ENCODE measurements around the gene ADAT3. TPM values are rescaled to one million over a fixed set of nuclear protein-coding genes. Genes with fewer than 3 reads are reported as not detected.

ADAT3 gene
- polyA plus RNA-seq, 2 of the 4 experiments (the other 2 are of a cell fraction): 0.66 to 5.6 TPM

DNA sequence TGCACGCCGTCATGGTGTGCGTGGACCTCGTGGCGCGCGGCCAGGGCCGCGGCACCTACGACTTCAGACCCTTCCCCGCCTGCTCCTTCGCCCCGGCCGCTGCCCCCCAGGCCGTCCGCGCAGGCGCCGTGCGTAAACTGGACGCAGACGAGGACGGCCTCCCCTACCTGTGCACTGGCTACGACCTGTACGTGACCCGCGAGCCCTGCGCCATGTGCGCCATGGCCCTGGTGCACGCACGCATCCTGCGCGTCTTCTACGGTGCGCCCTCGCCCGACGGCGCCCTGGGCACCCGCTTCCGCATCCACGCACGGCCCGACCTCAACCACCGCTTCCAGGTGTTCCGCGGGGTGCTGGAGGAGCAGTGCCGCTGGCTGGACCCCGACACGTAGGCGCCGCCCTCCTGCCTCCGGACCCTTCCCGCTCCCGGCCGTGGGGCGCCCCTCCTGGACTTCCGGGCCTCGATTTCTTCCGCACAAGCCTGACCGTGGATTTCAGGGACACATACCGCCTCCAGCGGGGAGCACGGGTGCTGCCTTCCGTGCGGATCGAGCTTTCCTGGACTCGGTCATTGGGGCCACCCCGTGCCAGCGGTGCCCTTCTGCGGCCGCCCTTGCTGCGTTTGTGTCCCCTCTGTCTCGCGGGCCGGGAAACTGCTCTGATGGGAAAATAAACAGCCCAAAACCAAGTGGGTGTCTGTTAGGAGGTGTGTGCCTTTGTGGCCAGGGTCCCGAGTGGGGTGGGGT is 7.7 kb downstream of the ADAT3 start:
- Histone ChIP-seq H3K27ac (no peak overlapping the region), H3K9me3 (no peaks in the 10 kb centered on the region), H3K4me1 (no peaks in the 10 kb centered on the region), H3K4me2 (no peak overlapping the region), H3K4me3 (no peak overlapping the region)
- FAIRE-seq (no peak), ATAC-seq (no peak), DNase-seq (ENCODE audit: low read depth in 1 of 2, low spot score in 1 of 2) (no peak)
- WGBS (ENCODE audit: missing lambda C conversion rate): 95% methylated on average over 47 of the region's 77 CpGs
- no peak for TF ChIP-seq RNF2 (IDR thresholded peaks at IDR 0.05; ENCODE audit: borderline replicate concordance, low read depth)
- no peak for TF ChIP-seq FOSB (CRISPR knock-in tag; IDR thresholded peaks at IDR 0.05)
- TF ChIP-seq MYC (IDR thresholded peaks at IDR 0.05; ENCODE audit: borderline replicate concordance, low read length): no peak
- TF ChIP-seq, protein P1, sequence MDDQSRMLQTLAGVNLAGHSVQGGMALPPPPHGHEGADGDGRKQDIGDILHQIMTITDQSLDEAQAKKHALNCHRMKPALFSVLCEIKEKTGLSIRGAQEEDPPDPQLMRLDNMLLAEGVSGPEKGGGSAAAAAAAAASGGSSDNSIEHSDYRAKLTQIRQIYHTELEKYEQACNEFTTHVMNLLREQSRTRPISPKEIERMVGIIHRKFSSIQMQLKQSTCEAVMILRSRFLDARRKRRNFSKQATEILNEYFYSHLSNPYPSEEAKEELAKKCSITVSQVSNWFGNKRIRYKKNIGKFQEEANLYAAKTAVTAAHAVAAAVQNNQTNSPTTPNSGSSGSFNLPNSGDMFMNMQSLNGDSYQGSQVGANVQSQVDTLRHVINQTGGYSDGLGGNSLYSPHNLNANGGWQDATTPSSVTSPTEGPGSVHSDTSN (IDR thresholded peaks at IDR 0.05): no peak
- no peak for TF ChIP-seq JUN (IDR thresholded peaks at IDR 0.05)
- TF ChIP-seq, protein P2, sequence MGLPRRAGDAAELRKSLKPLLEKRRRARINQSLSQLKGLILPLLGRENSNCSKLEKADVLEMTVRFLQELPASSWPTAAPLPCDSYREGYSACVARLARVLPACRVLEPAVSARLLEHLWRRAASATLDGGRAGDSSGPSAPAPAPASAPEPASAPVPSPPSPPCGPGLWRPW (IDR thresholded peaks at IDR 0.05): no peak
- TF ChIP-seq PHF8 (IDR thresholded peaks at IDR 0.05; ENCODE audit: borderline replicate concordance, low read depth): no peak
- TF ChIP-seq ESRRA (IDR thresholded peaks at IDR 0.05; ENCODE audit: borderline replicate concordance, low read length): no peak
- no peak for TF ChIP-seq RAD21 (conservative IDR thresholded peaks at IDR 0.05 in 1 of 2, IDR thresholded peaks at IDR 0.05 in 1 of 2)
- TF ChIP-seq KDM1A (IDR thresholded peaks at IDR 0.05; ENCODE audit: low read depth): no peak
- no peak for TF ChIP-seq EHMT2 (IDR thresholded peaks at IDR 0.05; ENCODE audit: low read depth)
- TF ChIP-seq, protein P3, sequence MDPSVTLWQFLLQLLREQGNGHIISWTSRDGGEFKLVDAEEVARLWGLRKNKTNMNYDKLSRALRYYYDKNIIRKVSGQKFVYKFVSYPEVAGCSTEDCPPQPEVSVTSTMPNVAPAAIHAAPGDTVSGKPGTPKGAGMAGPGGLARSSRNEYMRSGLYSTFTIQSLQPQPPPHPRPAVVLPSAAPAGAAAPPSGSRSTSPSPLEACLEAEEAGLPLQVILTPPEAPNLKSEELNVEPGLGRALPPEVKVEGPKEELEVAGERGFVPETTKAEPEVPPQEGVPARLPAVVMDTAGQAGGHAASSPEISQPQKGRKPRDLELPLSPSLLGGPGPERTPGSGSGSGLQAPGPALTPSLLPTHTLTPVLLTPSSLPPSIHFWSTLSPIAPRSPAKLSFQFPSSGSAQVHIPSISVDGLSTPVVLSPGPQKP (IDR thresholded peaks at IDR 0.05; ENCODE audit: low read depth, low read length): no peak
- POLR2A ChIA-PET: no interaction called here
- CTCF ChIA-PET: interaction anchor here (3.1 kb wide), 1 partner anchor 16 kb away, joined by 12 read pairs; no protein-coding TSS in a partner anchor

DNA sequence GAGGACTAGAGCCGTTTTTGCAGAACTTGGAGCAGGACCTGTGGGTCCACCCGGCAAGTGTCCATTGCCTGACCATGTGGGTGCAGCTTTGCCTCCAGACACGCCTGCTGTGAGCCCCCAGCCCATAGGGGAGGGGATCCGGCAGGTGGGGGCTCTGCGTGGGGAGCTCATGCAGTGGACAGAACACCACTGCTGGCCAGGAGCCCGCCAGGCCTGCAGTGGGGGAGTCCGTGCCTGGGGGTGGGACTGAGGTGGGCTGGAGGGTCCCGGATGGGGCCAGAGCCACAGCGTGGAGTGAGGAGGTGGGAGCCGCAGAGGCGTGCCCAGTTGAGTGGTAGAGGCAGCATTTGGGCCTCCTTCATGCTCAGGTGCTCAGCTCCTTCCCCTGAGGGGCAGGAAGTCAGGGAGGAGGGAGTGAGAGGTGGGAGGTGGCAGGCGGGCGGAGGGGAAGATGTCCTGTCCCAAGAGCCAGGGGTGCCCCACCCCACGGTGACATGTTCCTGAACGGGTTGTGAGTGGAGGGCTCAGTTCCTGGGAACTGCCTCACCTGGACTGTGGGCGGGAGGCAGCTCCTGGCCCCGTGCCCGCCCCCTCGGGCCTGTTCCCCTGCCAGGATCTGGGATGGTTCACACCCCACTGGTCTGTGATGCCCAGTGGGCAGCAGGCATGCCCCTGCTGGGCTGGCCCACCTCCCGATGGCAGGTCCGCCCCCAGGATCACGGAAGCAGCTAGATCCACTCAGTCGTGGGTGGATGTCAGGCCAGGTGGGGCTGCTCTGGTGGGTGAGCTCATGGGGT is 8.8 kb downstream of the ADAT3 start:
- no peak overlapping the region for H3K4me2 ChIP-seq
- no peak overlapping the region for H3K27ac ChIP-seq
- no peak overlapping the region for H3K4me3 ChIP-seq
- ATAC-seq (no peak), DNase-seq (ENCODE audit: low read depth in 1 of 2, low spot score in 1 of 2) (no peak), FAIRE-seq (no peak)
- ChIA-PET CTCF (interaction anchor here (0.8 to 3.1 kb wide), 2 partner anchors 13 to 15 kb away, joined by 3 to 12 read pairs; no protein-coding TSS in a partner anchor), POLR2A (no interaction called here)
- H3K9me3 ChIP-seq: no peaks in the 10 kb centered on the region
- TF ChIP-seq ESRRA (IDR thresholded peaks at IDR 0.05; ENCODE audit: borderline replicate concordance, low read length) (no peak), JUN (IDR thresholded peaks at IDR 0.05) (no peak), HEYL (CRISPR knock-in tag; IDR thresholded peaks at IDR 0.05) (no peak), GATA3 (IDR thresholded peaks at IDR 0.05; ENCODE audit: borderline replicate concordance) (no peak), MYC (IDR thresholded peaks at IDR 0.05; ENCODE audit: borderline replicate concordance, low read length) (no peak)
- TF ChIP-seq, protein P4, sequence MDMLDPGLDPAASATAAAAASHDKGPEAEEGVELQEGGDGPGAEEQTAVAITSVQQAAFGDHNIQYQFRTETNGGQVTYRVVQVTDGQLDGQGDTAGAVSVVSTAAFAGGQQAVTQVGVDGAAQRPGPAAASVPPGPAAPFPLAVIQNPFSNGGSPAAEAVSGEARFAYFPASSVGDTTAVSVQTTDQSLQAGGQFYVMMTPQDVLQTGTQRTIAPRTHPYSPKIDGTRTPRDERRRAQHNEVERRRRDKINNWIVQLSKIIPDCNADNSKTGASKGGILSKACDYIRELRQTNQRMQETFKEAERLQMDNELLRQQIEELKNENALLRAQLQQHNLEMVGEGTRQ (IDR thresholded peaks at IDR 0.05): no peak
- TF ChIP-seq, protein P1 (IDR thresholded peaks at IDR 0.05): no peak
- 94% methylated on average over 9 of the region's 23 CpGs for WGBS (ENCODE audit: missing lambda C conversion rate)
- H3K4me1 ChIP-seq: no peaks in the 10 kb centered on the region
